ENCODE data around the gene VIP.

GRCh38 chr6:152705327-152705726 lies 45.3 kb upstream of the VIP start:
- TF ChIP-seq TAF7 (optimal IDR thresholded peaks at IDR 0.05; ENCODE audit: borderline replicate concordance, low read depth, low read length) (no peak), POLR2AphosphoS5 (IDR thresholded peaks at IDR 0.05; ENCODE audit: low read depth, low read length) (no peak), EZH2 (IDR thresholded peaks at IDR 0.05; ENCODE audit: low read depth, low read length, severe bottlenecking) (no peak), YY1 (IDR thresholded peaks at IDR 0.05; ENCODE audit: low read depth, low read length) (no peak), CTCF (IDR thresholded peaks at IDR 0.05; ENCODE audit: control extremely low read depth in 1 of 3, insufficient read depth in 1 of 3, low read depth in 1 of 3, low read length in 3 of 3) (no peak), TCF12 (IDR thresholded peaks at IDR 0.05; ENCODE audit: low read depth, low read length) (no peak), GTF2F1 (IDR thresholded peaks at IDR 0.05; ENCODE audit: borderline replicate concordance, low read depth, low read length) (no peak), TAF1 (IDR thresholded peaks at IDR 0.05; ENCODE audit: low read depth, low read length) (no peak), FOSL1 (IDR thresholded peaks at IDR 0.05; ENCODE audit: insufficient read depth, low read depth, low read length) (no peak)
